ENCODE measurements around the gene STXBP4. TPM values are rescaled to one million over a fixed set of nuclear protein-coding genes. Genes with fewer than 3 reads are reported as not detected.

Gene STXBP4
- total RNA-seq, 3 donors from 2014 or later (not counting 1 experiment from before 2014, with no cell fraction given) = 4.9 to 10.3 (median 7.6) TPM

DNA sequence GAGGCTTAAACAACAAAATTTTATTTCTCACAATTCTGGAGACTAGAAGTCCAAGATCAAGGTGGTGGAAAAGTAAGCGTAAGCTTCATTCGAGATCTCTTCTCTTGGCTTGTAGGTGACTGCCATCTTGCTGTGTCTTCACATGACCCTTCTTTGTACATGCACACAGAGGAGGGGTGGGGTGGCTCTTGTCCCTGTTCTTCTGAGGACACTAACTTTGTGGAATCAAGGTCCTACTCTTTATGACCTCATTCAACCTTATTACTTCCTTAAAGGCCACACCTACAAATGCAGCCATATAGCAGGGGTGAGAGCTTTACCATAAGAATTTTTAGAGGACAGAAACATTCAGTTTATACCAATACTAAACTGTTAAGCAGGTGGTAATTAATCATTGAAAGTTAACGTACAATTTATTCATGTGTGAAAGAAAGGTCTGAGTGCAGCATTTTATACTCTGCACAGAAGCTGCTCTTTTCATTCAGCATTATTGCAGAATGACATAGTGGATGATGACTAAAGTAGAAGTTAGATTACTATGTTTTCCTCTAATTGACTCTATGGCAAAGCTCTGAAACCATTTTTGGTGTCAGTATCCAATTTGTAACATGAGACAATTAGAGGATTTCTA, 156.3 kb downstream of the STXBP4 start:
- no peaks in the 10 kb centered on the region for H3K4me1 ChIP-seq (ENCODE audit: control insufficient read depth, insufficient read depth, low read length)
- no peaks in the 10 kb centered on the region for H3K9me3 ChIP-seq (ENCODE audit: control insufficient read depth, insufficient read depth, low read length)
- H3K27me3 Mint-ChIP-seq (ENCODE audit: low read depth in 2 of 2) = no peaks in the 10 kb centered on the region
- H3K36me3 ChIP-seq (ENCODE audit: control insufficient read depth, insufficient read depth, low read length) = no peaks in the 10 kb centered on the region
- ATAC-seq (no peak), DNase-seq (no peak)
- TF ChIP-seq, protein P1, sequence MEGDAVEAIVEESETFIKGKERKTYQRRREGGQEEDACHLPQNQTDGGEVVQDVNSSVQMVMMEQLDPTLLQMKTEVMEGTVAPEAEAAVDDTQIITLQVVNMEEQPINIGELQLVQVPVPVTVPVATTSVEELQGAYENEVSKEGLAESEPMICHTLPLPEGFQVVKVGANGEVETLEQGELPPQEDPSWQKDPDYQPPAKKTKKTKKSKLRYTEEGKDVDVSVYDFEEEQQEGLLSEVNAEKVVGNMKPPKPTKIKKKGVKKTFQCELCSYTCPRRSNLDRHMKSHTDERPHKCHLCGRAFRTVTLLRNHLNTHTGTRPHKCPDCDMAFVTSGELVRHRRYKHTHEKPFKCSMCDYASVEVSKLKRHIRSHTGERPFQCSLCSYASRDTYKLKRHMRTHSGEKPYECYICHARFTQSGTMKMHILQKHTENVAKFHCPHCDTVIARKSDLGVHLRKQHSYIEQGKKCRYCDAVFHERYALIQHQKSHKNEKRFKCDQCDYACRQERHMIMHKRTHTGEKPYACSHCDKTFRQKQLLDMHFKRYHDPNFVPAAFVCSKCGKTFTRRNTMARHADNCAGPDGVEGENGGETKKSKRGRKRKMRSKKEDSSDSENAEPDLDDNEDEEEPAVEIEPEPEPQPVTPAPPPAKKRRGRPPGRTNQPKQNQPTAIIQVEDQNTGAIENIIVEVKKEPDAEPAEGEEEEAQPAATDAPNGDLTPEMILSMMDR (IDR thresholded peaks at IDR 0.05) = no peak
- WGBS (ENCODE audit: insufficient coverage) = 94% methylated on average over 3 of the region's 3 CpGs
- no peaks in the 10 kb centered on the region for H3K4me1 Mint-ChIP-seq
- H3K36me3 Mint-ChIP-seq = no peaks in the 10 kb centered on the region
- no peaks in the 10 kb centered on the region for H3K9me3 Mint-ChIP-seq
- no peak overlapping the region for H3K27ac ChIP-seq (ENCODE audit: low read length)
- H3K4me3 ChIP-seq (ENCODE audit: low read length) = no peak overlapping the region
- intact Hi-C loops (cut with micrococcal nuclease) = no loop called here
- H3K27me3 ChIP-seq (ENCODE audit: control insufficient read depth, insufficient read depth, low read length) = no peaks in the 10 kb centered on the region
- H3K4me3 Mint-ChIP-seq = no peak overlapping the region
- no peak overlapping the region for H3K27ac Mint-ChIP-seq

DNA sequence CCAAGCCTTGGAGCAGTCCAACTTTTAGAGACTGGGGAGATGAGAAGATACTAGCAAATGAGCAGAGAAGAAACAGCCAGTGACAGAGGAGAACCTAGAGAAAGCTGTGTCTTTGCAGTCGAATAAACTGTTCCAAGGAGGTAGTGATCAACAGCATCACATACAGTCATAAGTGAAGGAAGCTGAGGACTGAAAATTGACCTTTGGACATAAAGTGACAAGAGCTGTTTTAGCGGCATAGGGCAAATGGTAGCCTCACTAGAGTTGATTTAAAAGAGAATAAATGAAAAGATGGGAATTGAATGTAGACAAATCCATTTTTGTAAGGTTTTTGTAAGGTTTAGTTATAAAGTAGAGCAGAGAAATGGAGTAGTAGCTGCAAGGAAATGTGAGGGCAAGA, 165.0 kb downstream of the STXBP4 start:
- intact Hi-C loops (cut with micrococcal nuclease) = no loop called here
- DNase-seq = no peak
- Histone ChIP-seq H3K9me3 (ENCODE audit: control insufficient read depth, insufficient read depth, low read length) (no peaks in the 10 kb centered on the region), H3K27me3 (ENCODE audit: control insufficient read depth, insufficient read depth, low read length) (no peaks in the 10 kb centered on the region), H3K4me3 (ENCODE audit: low read length) (no peak overlapping the region), H3K27ac (ENCODE audit: low read length) (no peak overlapping the region), H3K4me1 (ENCODE audit: control insufficient read depth, insufficient read depth, low read length) (no peaks in the 10 kb centered on the region), H3K36me3 (ENCODE audit: control insufficient read depth, insufficient read depth, low read length) (no peaks in the 10 kb centered on the region)
- H3K27ac Mint-ChIP-seq = no peak overlapping the region
- 94% methylated on average over 2 of the region's 2 CpGs for WGBS (ENCODE audit: insufficient coverage)
- no peaks in the 10 kb centered on the region for H3K4me1 Mint-ChIP-seq
- no peaks in the 10 kb centered on the region for H3K9me3 Mint-ChIP-seq
- no peaks in the 10 kb centered on the region for H3K36me3 Mint-ChIP-seq
- ATAC-seq = no peak
- TF ChIP-seq, protein P1 (IDR thresholded peaks at IDR 0.05) = no peak
- peaks cover 0 to 2% of the 10 kb centered on the region in 2 donors for H3K27me3 Mint-ChIP-seq (ENCODE audit: low read depth in 2 of 2)
- H3K4me3 Mint-ChIP-seq = no peak overlapping the region

DNA sequence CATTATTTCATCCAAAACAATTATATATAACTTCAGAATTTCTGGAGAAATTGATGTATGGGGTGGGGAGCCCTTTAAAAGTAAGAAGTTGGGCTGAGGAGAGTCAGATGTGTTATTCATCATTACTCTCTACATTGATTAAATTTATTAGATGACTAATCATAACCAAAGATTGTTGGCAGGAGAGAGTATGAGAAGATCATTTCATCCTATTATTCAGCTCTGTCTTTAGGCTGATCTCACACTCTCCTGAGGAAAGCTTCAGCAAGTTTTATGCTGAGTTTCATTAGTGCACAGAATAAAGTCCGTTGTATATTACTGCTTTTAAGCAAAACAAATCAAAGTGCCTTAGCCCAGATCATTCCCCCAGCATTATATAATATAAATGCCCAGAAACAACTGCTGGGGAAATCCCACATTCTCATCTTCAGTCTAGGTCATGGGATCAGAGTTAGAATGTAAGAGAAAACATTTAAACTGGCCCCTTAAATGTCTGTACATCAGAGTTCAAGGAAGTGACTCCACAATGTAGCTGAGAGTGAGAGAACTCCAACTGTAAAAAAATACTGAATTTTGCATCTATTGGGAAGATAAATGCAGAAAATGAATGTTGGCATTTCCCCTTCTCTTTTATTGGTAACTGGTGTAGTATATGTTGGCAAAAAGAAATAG, 166.1 kb downstream of the STXBP4 start:
- peaks cover 0 to 2% of the 10 kb centered on the region in 2 donors for H3K27me3 Mint-ChIP-seq (ENCODE audit: low read depth in 2 of 2)
- Histone ChIP-seq H3K4me1 (ENCODE audit: control insufficient read depth, insufficient read depth, low read length) (no peaks in the 10 kb centered on the region), H3K9me3 (ENCODE audit: control insufficient read depth, insufficient read depth, low read length) (no peaks in the 10 kb centered on the region), H3K27me3 (ENCODE audit: control insufficient read depth, insufficient read depth, low read length) (no peaks in the 10 kb centered on the region), H3K27ac (ENCODE audit: low read length) (no peak overlapping the region), H3K36me3 (ENCODE audit: control insufficient read depth, insufficient read depth, low read length) (no peaks in the 10 kb centered on the region), H3K4me3 (ENCODE audit: low read length) (no peak overlapping the region)
- H3K27ac Mint-ChIP-seq = no peak overlapping the region
- H3K4me3 Mint-ChIP-seq = no peak overlapping the region
- no peaks in the 10 kb centered on the region for H3K4me1 Mint-ChIP-seq
- TF ChIP-seq, protein P1 (IDR thresholded peaks at IDR 0.05) = no peak
- 80% methylated on average over 1 of the region's 1 CpG for WGBS (ENCODE audit: insufficient coverage)
- intact Hi-C loops (cut with micrococcal nuclease) = no loop called here
- H3K36me3 Mint-ChIP-seq = no peaks in the 10 kb centered on the region
- ATAC-seq = no peak
- H3K9me3 Mint-ChIP-seq = no peaks in the 10 kb centered on the region
- no peak for DNase-seq

DNA sequence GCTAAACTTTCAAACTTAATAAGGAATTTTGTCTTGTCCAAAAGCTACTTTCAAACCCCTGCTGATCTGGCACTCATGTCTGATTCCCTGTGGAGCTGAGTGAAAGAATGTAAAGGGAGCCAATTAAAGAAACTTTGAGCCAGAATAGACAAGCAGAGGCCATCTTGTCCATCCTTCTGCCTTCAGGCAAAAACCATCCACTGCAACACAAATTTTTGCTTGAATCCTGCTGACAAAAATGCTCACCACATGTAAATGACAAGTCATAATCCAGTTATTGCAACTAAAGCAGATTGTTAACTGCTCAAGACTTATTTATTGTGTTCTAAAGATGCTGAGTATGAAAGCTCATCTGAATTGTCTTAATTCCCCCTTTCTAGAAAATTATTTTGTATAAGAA, 172.2 kb downstream of the STXBP4 start:
- no peak overlapping the region for H3K4me3 Mint-ChIP-seq
- no peak overlapping the region for H3K27ac Mint-ChIP-seq
- no peaks in the 10 kb centered on the region for H3K27me3 Mint-ChIP-seq (ENCODE audit: low read depth in 2 of 2)
- no peak for ATAC-seq
- Histone ChIP-seq H3K4me1 (ENCODE audit: control insufficient read depth, insufficient read depth, low read length) (no peaks in the 10 kb centered on the region), H3K36me3 (ENCODE audit: control insufficient read depth, insufficient read depth, low read length) (no peaks in the 10 kb centered on the region), H3K27me3 (ENCODE audit: control insufficient read depth, insufficient read depth, low read length) (no peaks in the 10 kb centered on the region), H3K9me3 (ENCODE audit: control insufficient read depth, insufficient read depth, low read length) (no peaks in the 10 kb centered on the region), H3K4me3 (ENCODE audit: low read length) (no peak overlapping the region), H3K27ac (ENCODE audit: low read length) (no peak overlapping the region)
- H3K9me3 Mint-ChIP-seq = no peaks in the 10 kb centered on the region
- TF ChIP-seq, protein P1 (IDR thresholded peaks at IDR 0.05) = no peak
- DNase-seq = no peak
- intact Hi-C loops (cut with micrococcal nuclease) = no loop called here
- no peaks in the 10 kb centered on the region for H3K4me1 Mint-ChIP-seq
- no peaks in the 10 kb centered on the region for H3K36me3 Mint-ChIP-seq
